CD4-positive, alpha-beta T cell treated with Interleukin-1 beta for 1 hour (primary cell): Measurements from ENCODE around the gene SIM2.
"Not testable (repeated sequence)": the region's sequence is repeated elsewhere in the genome, so short reads cannot be mapped to it uniquely, and the experiment has no call there.

ENCODE experiments used
- DNase-seq, 2 donors: peaks; one replicate each; pipeline ENCODE4 v3.0.0-alpha.2; 2020 to 2022

SIM2 gene, protein sequence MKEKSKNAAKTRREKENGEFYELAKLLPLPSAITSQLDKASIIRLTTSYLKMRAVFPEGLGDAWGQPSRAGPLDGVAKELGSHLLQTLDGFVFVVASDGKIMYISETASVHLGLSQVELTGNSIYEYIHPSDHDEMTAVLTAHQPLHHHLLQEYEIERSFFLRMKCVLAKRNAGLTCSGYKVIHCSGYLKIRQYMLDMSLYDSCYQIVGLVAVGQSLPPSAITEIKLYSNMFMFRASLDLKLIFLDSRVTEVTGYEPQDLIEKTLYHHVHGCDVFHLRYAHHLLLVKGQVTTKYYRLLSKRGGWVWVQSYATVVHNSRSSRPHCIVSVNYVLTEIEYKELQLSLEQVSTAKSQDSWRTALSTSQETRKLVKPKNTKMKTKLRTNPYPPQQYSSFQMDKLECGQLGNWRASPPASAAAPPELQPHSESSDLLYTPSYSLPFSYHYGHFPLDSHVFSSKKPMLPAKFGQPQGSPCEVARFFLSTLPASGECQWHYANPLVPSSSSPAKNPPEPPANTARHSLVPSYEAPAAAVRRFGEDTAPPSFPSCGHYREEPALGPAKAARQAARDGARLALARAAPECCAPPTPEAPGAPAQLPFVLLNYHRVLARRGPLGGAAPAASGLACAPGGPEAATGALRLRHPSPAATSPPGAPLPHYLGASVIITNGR

DNA sequence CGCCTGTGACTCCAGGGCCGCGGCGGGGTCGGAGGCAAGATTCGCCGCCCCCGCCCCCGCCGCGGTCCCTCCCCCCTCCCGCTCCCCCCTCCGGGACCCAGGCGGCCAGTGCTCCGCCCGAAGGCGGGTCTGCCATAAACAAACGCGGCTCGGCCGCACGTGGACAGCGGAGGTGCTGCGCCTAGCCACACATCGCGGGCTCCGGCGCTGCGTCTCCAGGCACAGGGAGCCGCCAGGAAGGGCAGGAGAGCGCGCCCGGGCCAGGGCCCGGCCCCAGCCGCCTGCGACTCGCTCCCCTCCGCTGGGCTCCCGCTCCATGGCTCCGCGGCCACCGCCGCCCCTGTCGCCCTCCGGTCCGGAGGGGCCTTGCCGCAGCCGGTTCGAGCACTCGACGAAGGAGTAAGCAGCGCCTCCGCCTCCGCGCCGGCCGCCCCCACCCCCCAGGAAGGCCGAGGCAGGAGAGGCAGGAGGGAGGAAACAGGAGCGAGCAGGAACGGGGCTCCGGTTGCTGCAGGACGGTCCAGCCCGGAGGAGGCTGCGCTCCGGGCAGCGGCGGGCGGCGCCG lies at the start of gene SIM2:
Gene SIM2 (plus strand): TSS at position 135 of the 565 bp plus-strand sequence. CDS start 632 bp downstream, outside the sequence.
- DNase-seq, result no peak

DNA sequence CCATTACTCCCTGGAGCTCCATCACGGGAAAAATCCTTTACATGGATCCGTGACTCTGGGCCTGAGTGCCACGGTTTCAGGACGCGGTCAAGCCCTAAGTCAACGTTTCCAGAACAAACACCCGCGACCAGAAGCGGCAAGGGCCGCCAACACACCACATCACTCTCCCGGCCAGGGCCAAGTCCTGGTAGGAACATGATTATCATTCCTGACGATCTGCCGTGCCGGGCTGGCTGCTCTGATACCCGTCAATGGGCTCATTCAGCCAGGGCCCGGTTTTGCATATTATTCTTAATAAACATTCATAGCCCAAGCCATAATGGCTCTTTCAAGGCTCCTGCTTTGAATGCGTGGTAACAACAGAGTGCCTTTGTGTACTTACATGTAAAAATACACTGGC lies 44.6 kb upstream of the SIM2 start:
- no peak for DNase-seq

DNA sequence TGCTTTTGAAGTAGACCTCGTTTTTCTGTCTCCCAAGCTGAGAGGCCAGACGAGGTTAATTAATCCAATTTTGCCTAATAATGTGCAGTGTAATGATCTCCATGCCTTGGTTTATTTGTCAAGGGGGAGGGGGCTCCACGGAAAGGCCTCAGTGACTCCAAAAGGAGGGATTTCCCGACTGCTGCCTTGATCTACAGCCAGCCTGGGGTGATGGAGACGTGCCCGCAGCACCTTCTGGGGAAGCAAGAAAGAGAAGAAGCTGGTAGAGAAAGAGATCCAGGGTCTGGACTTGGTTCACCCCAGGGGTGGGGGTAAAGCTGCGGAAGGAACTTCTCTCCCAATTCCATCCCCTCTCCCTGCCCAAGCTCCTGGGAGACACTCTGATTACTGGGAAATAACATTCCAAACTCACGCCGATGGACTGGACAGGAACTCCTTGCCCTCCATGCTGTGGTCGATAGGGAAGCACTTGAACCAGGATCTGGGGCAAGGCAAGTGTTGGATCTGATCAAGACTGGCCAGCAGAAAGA lies 44.1 kb upstream of the SIM2 start:
- no peak for DNase-seq

DNA sequence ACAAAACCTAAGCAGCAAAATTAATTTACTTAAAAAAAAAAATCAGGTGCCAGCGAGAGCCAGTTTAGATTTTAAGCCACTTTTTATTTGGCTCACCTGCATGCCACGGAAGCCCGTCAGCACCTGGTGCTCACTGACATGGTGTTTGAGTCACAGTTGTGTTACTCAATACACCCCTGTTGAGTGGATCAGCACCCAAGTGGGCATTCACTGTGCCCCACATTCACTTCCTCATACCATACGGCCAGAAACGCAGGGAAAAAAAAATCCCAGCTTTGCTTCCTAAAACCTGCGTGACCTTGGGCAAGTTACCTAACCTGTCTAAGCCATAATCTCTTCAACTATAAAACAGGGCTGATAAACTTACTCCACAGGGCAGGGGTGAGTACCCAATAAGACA lies 42.8 kb upstream of the SIM2 start:
- no peak for DNase-seq

DNA sequence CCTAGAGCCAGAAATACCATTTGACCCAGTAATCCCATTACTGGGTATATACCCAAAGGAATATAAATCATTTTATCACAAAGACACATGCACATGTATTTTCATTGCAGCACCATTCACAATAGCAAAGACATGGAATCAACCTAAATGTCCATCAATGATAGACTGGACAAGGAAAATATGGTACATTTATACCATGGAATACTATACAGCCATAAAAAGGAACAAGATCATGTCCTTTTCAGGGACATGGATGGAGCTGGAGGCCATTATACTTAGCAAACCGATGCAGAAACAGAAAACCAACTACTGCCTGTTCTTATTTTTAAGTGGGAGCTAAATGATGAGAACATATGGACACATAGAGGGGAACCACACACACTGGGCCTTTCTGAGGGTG lies 41.6 kb upstream of the SIM2 start:
- DNase-seq, result not testable (repeated sequence)

DNA sequence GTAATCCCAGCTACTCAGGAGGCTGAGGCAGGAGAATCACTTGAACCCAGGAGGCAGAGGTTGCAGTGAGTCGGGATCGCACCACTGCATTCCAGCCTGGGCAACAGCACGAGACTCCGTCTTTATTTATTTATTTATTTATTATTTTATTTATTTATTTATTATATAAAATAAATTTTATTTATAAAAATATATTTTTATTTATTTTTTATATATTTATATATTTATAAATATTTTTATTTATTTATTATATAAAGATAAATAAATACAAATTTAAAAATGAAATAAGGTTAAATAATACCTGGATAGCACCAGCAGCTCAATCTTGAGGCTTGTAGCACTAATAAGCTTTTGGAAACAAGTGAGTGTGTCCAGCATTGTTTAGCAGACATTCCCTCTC lies 40.9 kb upstream of the SIM2 start:
- DNase-seq, result no peak

DNA sequence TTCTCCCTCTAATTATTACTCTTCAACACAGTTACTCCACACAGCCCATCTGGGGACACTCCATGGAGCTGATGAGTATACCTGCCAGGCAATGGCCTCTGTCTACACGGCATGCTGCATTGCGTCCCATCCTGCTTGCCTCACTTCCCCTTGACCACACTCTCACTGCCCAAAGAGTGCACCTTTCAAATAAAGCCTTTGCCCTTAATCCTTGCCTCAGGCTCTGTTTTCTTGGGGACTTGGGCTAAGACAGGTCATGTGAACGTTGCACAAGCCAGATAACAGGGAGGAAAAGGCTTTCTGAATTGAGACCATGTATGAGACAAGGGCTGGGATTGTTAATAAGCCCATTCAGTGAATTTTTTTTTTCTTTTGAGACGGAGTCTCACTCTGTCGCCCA lies 40.0 kb upstream of the SIM2 start:
- DNase-seq, result no peak

DNA sequence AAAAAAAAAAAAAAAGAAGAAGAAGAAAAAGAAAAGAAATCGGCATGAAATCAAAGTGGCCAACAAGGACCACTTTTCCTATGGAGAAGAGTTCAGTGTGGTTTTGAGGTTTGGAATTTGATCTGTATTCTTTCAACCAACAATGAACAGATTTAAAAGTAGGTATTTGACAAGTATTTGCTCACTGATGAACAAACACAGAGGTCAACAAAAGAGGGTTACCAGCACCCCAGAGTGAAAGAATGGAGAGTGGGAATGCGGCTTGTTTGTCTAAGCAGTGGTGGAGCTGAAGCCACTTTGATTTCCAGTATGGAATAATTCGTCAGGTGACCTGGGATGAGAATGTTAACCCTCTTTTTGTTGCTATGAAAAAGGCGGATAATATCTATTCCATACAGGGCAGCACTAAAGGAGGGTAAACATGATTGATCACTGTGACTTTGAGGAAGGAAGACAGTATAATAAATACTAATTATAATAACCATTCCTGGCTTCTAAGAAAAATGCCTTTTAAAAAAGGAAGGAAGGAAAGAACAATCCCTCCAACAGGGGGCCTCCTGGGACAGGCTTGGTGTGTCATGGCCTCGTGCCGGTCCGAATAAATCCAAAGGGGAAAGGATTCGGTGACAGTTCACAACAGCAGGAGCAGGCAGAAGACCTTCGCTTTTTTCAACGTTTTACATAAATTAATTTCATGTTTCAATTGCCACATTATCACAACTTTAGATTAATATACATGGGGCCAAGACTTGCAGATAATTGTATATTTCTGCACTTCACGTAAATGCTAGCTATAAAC lies 37.2 kb upstream of the SIM2 start:
- no peak for DNase-seq

DNA sequence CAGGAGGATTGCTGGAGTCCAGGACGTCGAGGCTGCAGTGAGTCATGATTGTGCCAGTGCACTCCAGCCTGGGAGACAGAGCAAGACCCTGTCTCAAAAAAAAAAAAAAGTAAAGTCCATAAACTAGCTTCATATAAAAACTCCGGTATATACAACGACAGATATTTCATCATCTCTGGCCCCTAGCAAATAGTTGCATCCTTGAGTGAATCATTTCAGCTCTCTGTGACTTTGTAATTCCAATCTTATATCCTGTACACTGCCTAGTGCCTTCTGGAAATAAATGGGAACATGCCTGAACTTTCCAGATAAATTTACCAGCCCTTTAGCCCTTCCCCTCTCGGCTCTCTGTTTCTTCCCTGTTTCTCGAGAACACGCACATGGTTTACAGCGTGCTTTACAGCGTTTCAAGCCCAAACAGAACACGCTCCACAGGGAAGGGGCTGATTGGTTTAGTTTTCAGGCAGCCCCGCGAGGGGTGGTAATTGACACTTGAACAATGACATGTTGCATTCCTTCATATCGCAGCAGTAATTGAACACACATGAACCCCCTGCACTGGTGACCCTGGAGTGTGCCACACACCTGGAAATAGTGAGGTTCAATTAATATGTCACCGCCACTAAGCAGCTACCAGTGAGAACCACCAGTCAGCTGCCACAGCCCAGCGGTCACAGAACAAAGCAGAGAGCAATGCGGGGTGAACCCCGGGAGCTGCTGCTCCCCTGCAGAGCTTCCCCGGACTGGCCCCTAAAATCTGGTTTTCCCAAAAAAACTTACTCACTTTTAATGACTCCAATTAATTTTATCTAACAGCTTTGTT lies 35.7 kb upstream of the SIM2 start:
- no peak for DNase-seq

DNA sequence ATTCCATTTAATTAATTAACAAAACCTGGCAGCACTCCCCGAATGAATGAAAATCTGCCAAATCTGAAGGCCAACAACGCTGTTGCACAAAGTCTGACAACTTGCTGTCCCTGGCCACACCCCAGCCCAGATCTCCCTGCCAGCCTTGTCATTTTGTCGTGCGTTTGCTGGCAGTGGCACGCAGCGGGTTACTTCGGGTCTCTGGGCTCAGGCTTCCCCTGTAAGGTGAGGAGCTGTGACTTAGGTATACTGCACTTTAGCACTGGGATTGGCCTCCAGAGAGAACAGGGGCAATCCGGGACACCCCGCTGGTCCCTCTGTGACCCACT lies 34.3 kb upstream of the SIM2 start:
- no peak for DNase-seq

DNA sequence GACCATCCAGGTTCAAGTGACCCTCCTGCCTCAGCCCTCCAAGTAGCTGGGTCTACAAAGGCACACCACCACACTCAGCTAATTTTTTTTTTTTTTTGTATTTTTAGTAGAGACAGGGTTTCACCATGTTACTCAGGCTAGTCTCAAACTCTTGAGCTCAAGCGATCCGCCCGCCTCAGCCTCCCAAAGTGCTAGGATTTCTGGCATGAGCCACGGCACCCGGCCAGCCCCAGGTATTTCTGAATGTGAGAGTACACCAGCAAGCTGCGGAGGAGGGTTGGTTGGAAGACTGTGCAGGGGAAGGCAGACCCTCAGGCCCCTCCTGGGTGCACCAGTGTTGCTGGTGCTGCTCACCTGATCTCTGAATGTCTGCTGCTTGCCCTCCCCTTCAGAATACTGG lies 33.1 kb upstream of the SIM2 start:
- DNase-seq, result no peak

DNA sequence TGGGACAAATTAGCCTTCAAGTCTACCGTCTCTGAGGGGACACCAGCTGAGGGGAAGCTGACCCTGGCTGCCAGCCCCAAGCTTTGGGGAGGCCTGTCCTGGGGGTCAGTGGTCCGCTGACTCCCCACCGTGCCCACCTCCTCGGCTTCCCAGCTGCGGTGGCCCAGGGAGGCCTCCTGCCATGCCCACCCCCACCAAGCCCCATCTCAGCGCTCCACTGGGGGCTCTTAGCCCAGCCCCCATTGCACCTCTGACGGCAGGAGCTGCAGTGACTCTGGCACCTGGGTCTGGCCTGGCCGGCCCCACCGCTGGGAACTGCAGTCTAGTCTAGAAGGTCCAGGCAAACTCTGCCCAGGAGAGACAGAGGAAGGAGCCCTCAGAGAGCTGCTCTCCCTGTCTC lies 30.2 kb upstream of the SIM2 start:
- DNase-seq, result no peak

DNA sequence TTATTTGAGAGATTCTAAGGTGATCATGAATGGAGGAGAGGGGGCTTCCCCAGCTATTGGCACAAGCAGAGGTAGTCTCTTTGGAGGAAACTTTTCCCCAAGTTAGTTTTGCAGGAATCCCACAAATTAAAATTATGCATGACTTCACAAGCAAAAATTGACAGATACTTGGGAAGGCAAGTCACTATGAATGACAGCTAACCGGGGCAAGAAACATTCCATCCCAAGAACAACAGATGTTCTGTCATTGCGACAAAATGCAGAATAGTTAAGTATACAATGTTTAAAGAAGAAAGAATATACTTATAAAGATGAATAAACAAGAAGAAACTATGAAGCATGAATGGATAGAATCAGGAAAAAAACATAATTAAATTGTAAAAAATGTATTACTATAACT lies 27.1 kb upstream of the SIM2 start:
- no peak for DNase-seq

DNA sequence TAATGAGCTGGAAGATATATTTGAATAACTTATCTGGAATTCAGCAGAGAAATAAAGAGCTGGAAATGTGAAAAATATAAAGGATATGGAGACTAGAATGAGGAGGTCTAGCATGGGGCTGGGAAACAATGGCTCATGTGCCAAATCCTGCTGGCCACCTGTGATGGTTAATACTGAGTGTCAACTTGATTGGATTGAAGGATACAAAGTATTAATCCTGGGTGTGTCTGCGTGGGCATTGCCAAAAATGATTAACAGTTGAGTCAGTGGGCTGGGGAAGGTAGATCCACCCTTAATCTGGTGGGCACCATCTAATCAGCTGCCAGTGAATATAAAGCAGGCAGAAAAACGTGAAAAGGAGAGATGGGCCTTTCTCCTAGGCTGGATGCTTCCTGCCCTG lies 26.6 kb upstream of the SIM2 start:
- DNase-seq, result not testable (repeated sequence)

DNA sequence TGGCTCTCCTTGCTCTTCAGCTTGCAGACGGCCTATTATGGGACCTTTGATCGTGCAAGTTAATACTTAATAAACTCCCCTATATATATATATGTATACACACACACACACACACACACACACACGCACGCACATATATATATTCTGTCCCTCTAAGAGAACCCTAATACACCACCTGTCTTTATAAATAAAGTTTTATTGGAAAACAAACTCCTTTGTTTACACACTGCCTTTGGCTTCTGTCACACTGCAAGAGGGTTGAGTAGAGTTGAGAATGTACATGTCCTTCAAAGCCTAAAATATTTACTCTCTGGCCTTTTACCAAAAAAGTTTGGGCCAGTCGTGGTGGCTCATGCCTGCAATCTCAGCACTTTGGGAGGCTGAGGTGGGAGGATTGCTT lies 26.2 kb upstream of the SIM2 start:
- DNase-seq, result no peak

DNA sequence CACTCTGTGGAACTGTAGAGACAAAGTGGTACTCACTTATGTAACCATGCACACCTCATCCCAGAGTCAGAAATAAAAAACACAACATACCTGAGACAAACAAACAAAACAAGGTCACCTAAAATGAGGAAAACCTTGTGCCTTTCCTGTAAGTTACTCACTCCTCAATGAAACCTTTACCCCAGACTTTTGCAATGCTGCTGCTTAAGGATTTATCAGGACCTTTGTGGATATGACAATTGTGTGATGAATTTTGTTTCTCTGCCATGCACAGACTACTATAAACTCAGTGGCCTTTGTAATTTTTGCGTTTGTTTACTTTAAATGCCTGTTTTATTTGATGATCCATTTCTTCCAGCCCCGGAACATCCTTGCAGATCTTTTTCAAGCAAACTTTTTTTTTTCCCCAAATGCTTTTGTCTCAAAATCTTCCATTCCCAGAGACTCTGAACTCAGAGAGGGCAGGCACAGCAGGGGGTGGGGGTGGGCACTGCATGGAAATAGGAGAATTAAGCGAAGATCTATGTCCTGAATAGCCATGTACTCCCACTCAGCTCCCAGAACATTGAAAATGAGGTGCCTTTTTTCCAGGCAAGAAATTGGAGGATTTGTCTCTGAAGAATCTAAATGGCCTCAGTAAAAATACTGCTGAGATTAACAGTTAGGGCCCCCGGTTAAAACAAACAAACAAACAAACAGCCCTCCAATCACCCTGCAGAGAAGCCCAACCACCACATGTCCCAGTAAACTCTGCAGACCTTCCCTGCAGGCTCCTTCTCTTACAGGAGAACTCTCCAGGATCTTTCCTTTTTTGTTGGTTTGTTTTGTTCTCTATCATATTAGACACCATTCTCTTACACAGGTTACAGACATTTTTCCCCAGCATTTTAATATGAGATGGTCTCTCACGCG lies 22.6 kb upstream of the SIM2 start:
- DNase-seq, result no peak

DNA sequence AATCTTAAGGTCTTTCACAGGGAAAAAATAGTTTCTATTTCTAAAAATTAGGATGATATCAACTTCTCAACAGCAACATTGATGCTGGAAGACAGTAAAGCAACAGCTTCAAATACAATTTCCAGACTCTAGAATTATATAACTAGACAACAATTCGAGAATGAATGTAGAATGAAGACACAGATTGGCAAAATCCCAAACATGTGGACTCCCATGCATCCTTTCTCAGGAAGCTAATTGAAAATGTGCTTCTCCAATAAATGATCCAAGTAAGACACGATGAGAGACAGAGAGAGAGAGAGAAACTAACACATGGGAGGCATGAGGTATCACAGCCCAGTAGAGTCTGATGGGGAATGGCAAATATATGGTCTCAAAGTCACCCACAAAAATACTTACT lies 21.5 kb upstream of the SIM2 start:
- no peak for DNase-seq

DNA sequence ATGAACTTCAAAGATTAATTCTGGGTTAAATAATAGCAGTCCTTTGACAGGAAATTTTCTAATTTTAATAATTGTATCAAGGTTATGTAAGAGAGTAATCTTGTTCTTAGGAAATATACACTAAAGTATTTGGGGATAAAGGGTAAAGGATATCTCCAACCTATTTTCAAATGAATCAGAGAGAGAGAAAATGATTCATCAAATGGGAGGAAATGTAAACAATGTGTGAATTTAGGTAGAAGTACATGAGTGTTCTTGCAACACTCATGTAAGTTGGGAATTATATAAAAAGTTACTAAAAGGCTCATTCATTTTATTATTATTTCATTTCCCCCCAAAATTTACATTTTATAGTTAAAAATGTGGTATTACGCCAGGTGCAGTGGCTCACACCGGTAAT lies 20.4 kb upstream of the SIM2 start:
- no peak for DNase-seq

DNA sequence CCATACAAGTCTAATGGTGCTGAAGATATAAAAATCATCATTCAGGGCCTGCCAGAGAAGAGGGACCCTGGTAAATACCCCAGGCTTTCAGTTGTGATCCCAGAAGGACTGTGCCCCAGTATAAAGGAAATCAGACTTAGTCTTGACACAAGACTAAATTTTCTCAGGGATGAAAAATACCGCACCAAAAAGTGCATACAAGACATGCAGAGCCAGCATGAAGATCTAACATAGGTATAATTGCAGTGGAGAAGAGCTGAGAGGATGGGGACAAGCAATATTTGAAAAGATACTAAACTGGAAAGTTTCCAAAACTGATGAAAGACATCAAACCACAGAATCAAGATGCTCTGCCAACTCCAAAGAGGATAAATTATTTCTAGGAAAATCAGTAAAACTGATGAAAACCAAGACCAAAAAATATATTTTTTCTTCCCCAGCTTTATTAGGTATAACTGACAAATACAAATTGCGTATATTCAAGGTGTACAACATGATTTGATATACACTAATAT lies 17.7 kb upstream of the SIM2 start:
- DNase-seq, result no peak

DNA sequence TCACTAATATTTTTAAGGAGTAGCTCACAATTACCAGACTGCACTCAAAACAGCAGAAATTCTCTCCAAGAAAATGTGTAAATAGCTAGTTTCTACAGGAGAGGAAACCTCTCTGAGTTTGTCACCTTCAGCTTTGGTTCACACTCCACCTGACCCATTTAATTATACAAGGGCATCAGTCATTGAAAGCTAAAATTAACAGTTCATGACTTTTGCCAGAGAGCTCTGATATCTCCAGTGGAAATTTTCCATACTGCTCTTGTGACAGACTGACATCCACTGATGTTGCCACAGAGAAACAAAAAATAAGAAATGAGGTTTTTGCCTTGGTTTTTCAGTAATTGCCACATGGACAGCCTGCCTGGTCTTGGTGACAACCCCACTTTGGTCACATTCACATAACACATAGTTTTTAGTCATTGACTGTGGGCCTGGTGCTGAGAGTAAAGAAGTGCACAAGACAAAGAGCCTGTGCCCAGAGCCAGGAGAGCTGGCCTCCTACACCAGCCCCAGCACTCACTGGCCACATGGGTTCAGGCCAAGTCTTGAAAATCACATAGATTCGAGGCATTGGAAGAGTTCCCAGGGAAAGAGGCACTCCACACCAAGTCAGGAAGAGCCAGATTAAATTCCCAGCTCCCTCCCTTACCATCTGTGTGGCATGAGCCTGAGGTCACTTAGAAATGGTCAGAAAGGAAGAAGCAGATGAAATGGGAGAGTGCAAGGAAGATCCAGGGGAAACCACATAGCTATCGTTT lies 13.8 kb upstream of the SIM2 start:
- no peak for DNase-seq
